Activated CD8-positive, alpha-beta memory T cell treated with anti-CD3 and anti-CD28 coated beads, Interleukin-2, amount 50 U/mL, for 1 hour (primary cell): ENCODE results near the gene B9D1.
A peak's percentile ranks its signal among the peaks of the same experiment; 100 is the strongest.

Source experiments
- DNase-seq: peaks from one replicate; pipeline ENCODE4 v3.0.0-alpha.2; 2020; ENCODE audit errors: extremely low read depth

The B9D1 gene

GRCh38 chr17:19388791-19389785, 26.6 kb upstream of the B9D1 start:
- no peak for DNase-seq

GRCh38 chr17:19387921-19388521, 25.5 kb upstream of the B9D1 start:
- no peak for DNase-seq

DNA sequence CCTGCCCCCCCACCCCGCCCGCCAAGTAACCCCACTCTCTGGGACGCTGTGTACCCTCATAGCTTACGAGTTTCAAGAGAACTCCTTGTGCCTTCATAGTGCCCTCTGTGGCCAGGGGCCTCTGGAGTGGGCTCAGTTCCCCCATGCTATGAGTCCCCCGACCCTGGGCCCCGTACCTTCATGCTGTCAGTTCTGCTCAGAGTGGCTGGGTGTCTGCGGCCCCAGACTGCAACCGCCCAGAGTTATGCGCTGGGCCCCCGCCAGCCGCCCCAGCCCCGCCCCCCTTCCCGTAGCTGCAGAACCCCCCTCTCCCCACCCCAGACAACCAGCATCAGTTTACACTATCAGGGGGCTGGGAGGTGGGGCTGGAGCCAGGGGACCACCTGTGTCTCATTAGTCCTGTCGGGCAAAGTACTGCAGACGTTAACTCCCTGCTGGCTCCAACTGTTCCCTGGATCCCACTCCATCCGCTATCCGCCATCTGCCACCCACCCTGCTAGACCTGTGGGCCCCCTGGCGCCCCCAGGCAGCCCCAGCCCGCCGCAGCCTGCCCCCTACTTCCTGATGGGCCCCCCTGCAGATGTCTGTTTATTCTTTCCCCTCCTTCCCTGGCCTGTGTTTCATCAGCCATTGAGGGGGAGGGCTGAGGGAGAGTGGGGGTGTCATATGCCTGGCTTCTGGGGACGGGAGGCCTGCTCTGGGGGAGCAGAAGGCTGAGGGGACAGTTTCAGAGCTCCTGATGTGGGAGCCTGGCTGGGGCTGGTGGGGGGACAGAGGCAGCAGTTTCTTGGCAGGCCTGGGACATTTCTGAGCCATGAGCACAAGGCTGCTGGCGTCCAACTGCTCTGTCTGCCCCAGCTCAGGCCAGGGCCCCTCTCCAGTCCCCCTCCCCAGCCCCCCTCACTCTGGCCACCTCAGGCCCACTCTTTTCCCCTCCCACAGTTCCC, 24.7 kb upstream of the B9D1 start, which contains the start of gene MFAP4:
TSS of gene MFAP4 (minus strand) at position 217 of the 947 bp plus-strand sequence. CDS start at position 182, 35 bp downstream.
- no peak for DNase-seq

- DNase-seq, result no peak
Measured at GRCh38 chr17:19386051-19386929, 23.8 kb upstream of the B9D1 start.

DNA sequence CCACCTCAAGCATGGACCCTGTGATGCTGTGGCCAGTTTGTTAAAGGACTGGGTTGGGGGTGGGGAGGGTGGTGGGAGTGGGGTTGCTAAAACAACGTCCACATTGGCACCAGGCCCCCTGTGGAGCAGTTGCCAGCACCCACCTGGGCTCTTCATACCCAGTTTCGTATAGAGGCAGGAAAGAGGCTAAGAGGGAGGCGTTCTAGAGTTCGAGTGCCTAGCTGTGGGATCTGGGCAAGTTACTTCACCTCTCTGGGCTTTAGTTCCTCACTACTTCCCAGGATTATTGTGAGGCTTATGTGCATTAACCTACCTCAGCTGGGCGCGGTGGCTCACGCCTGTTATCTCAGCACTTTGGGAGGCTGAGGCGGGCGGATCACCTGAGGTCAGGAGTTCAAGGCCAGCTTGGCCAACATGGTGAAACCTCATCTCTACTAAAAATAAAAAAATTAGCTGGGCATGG, 23.0 kb upstream of the B9D1 start:
- no peak for DNase-seq

- DNase-seq, result no peak
Measured at GRCh38 chr17:19384723-19385391, 22.3 kb upstream of the B9D1 start.

GRCh38 chr17:19383681-19384470, 21.4 kb upstream of the B9D1 start:
- no peak for DNase-seq

DNA sequence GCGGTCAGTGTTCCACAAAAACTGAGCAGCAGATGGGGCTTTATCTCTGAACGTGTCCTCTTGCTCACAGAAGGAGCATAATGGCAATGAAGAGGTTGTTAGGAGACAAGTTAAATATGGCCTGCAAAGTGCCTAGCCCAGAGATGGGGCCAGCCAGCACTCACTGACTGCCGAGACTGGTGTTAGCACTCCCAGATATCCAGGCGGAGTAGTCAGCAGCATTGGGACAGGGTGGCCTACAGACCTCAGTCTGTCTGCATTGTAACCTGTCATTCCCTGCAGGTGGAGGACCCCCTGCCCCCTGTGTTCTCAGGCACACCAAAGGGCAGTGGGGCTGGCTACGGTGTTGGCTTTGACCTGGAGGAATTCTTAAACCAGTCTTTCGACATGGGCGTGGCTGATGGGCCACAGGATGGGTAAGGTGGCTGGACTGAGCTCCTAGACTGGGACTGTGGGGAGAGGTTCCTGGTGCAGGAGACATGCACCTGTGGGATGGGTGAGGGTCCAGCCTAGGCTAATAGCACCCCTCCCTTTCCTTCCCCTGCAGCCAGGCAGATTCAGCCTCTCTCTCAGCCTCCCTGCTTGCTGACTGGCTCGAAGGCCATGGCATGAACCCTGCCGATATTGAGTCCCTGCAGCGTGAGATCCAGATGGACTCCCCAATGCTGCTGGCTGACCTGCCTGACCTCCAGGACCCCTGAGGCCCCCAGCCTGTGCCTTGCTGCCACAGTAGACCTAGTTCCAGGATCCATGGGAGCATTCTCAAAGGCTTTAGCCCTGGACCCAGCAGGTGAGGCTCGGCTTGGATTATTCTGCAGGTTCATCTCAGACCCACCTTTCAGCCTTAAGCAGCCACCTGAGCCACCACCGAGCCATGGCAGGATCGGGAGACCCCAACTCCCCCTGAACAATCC, 20.3 kb upstream of the B9D1 start:
- no peak for DNase-seq

- DNase-seq, result no peak
Measured at GRCh38 chr17:19381741-19382444, 19.4 kb upstream of the B9D1 start.

DNA sequence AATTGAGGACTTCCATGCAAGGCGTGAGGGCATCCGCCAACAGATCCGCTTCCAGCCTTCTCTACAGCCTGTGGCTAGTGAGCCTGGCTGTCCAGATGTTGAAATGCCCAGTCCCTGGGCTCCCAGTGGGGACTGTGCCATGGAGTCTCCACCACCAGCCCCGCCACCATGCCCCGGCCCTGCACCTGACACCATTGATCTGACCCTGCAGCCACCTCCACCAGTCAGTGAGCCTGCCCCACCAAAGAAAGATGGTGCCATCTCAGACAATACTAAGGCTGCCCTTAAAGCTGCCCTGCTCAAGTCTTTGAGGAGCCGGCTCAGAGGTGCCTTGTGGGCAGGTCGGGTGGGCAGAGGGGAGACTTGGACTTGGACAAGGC, 18.8 kb upstream of the B9D1 start:
- DNase-seq, result no peak

- no peak for DNase-seq
Measured at GRCh38 chr17:19380481-19381301, 18.2 kb upstream of the B9D1 start.

GRCh38 chr17:19379361-19380065, 17.0 kb upstream of the B9D1 start:
- DNase-seq, result no peak

- no peak for DNase-seq
Measured at GRCh38 chr17:19378416-19379360, 16.2 kb upstream of the B9D1 start, which contains the start of gene MAPK7. MAPK7 (plus strand) TSS chr17:19378498; CDS start chr17:19378901, 403 bp downstream.

GRCh38 chr17:19377602-19378415, 15.3 kb upstream of the B9D1 start:
- DNase-seq, result peak; percentile 81
